HepG2 (cell line): Measurements from ENCODE around the gene ZNF488. TPM values are rescaled to one million over a fixed set of nuclear protein-coding genes. Genes with fewer than 3 reads are reported as not detected.

Source experiments
- ATAC-seq: fragments of 200-7000 bp; cut with Tn5 transposase; 3 replicates; pipeline ENCODE4 v1.9.1; 2020; ENCODE audit warnings: mild to moderate bottlenecking, moderate library complexity
- BruUV-seq: library from RNA; stranded (reverse); fragments of 400-500 nt; replicated peaks from 2 replicates; lab custom pipeline; 2021; lab: Mats Ljungman, UMichigan
- CTCF ChIA-PET: fragments of 300-600 bp; formaldehyde crosslinking; extraction: SDS; loops from one replicate; lab custom pipeline; 2021; ENCODE audit warnings: low total read pairs, inconsistent platforms, low intra/inter-chr PET ratio; lab: Yijun Ruan, JAX
- POLR2A ChIA-PET: fragments of 350-600 bp; sonication (Branson Sonifier 250); formaldehyde crosslinking; loops from one replicate; lab custom pipeline; 2020; ENCODE audit warnings: antibody characterized with exemption, inconsistent platforms; lab: Yijun Ruan, JAX
- DNase-seq: peaks from one replicate; pipeline ENCODE4 v3.0.0-alpha.2; 2015; ENCODE audit warnings: low spot score
- FAIRE-seq: peaks from 3 replicates; lab custom pipeline; 2011; peaks lifted over from hg19 to GRCh38; lab: Jason Lieb, UNC
- H2AFZ ChIP-seq: one replicate; pipeline ENCODE4 v1.6.1; 2011; ENCODE audit warnings: low read length, inconsistent platforms
- H3K27ac ChIP-seq: fragments of 300-600 bp; 3 replicates; pipeline ENCODE4 v1.8.0; 2011; ENCODE audit warnings: mixed run types, mild to moderate bottlenecking, mixed read lengths, low read length, inconsistent platforms; ENCODE audit not compliant: insufficient read depth; ENCODE audit errors: extremely low read length
- H3K27me3 ChIP-seq, 2 experiments: fragments of 200-600 bp in 1 of 2; 2 replicates in 1 of 2; 3 replicates in 1 of 2; pipeline versions ENCODE4 v1.6.0 to v1.8.0; 2011; ENCODE audit warnings: low read length in 2 of 2, mild to moderate bottlenecking in 2 of 2, moderate library complexity in 2 of 2, inconsistent platforms in 1 of 2; ENCODE audit not compliant: insufficient read depth in 2 of 2, control insufficient read depth in 1 of 2
- H3K36me3 ChIP-seq, 2 experiments: fragments of 200-600 bp in 1 of 2; replicated peaks in 1 of 2; 2 replicates in 1 of 2; 3 replicates in 1 of 2; pipeline versions ENCODE4 v1.5.1 to v1.8.0; 2011; ENCODE audit warnings: low read length in 2 of 2, inconsistent platforms in 1 of 2; ENCODE audit not compliant: insufficient read depth in 2 of 2, control insufficient read depth in 1 of 2
- H3K4me1 ChIP-seq: 2 replicates; pipeline ENCODE4 v1.5.1; 2012; ENCODE audit warnings: low read length, inconsistent platforms; ENCODE audit not compliant: insufficient read depth
- H3K4me2 ChIP-seq: 2 replicates; pipeline ENCODE4 v1.6.0; 2011; ENCODE audit warnings: low read depth, low read length, inconsistent platforms
- H3K4me3 ChIP-seq, 3 experiments: fragments of 200-600 bp in 1 of 3; sonication (generic), shearing (Covaris generic) in 1 of 3; replicated peaks in 1 of 3; 2 replicates each; pipeline ENCODE4 v1.5.1; 2011 to 2016; ENCODE audit warnings: low read length in 3 of 3, inconsistent platforms in 2 of 3, low read depth in 2 of 3, mild to moderate bottlenecking in 2 of 3, control low read depth in 1 of 3, mixed read lengths in 1 of 3; ENCODE audit not compliant: insufficient read depth in 1 of 3
- H3K79me2 ChIP-seq: one replicate; pipeline ENCODE4 v1.6.1; 2011; ENCODE audit warnings: low read length, inconsistent platforms; ENCODE audit not compliant: insufficient read depth
- H3K9ac ChIP-seq: 2 replicates; pipeline ENCODE4 v1.6.0; 2011; ENCODE audit warnings: mild to moderate bottlenecking, low read depth, low read length, inconsistent platforms; ENCODE audit not compliant: insufficient read depth
- H3K9me3 ChIP-seq: 2 replicates; pipeline ENCODE4 v1.5.1; 2012; ENCODE audit warnings: mild to moderate bottlenecking, low read length
- H4K20me1 ChIP-seq: 2 replicates; pipeline ENCODE4 v1.6.0; 2011; ENCODE audit warnings: inconsistent platforms, mild to moderate bottlenecking, low read length, moderate library complexity; ENCODE audit not compliant: insufficient read depth
- ATF2 ChIP-seq: sonication (generic); formaldehyde crosslinking; IDR thresholded peaks from 2 replicates; pipeline ENCODE4 v1.4.0; 2020; ENCODE audit warnings: missing genetic modification reagents
- CCDC6 ChIP-seq: sonication (generic); formaldehyde crosslinking; IDR thresholded peaks from 2 replicates; pipeline ENCODE4 v1.8.1; 2022; ENCODE audit warnings: mild to moderate bottlenecking, missing genetic modification reagents, moderate library complexity
- FOXA1 ChIP-seq, 2 experiments: fragments of 450-650 bp in 1 of 2; sonication (generic) in 1 of 2; formaldehyde crosslinking in 1 of 2; IDR thresholded peaks; 2 replicates each; pipeline versions ENCODE4 v1.4.0 to v1.6.1; 2016 to 2020; ENCODE audit warnings: missing genetic modification reagents in 1 of 2
- HNF4A ChIP-seq: sonication (generic); formaldehyde crosslinking; IDR thresholded peaks from 2 replicates; pipeline ENCODE4 v1.4.0; 2020; ENCODE audit warnings: missing genetic modification reagents
- JUNB ChIP-seq: sonication (generic); formaldehyde crosslinking; IDR thresholded peaks from 2 replicates; pipeline ENCODE4 v1.8.0; 2022; ENCODE audit warnings: missing genetic modification reagents, mild to moderate bottlenecking, borderline replicate concordance
- KLF15 ChIP-seq: sonication (generic); formaldehyde crosslinking; IDR thresholded peaks from 2 replicates; pipeline ENCODE4 v1.8.1; 2023; ENCODE audit warnings: borderline replicate concordance, mild to moderate bottlenecking, inconsistent platforms, missing genetic modification reagents, mixed read lengths
- KLF9 ChIP-seq: IDR thresholded peaks from 2 replicates; pipeline ENCODE4 v1.6.1; 2016; ENCODE audit warnings: low read depth
- MEIS1 ChIP-seq: sonication (generic); formaldehyde crosslinking; IDR thresholded peaks from 2 replicates; pipeline ENCODE4 v1.9.0; 2021; ENCODE audit warnings: mild to moderate bottlenecking, missing genetic modification reagents, moderate library complexity, borderline replicate concordance
- NFE2L2 ChIP-seq: fragments of 150-350 bp; IDR thresholded peaks from 2 replicates; pipeline ENCODE4 v1.6.1; 2014; ENCODE audit warnings: low read length
- RORA ChIP-seq: sonication (generic); formaldehyde crosslinking; IDR thresholded peaks from 2 replicates; pipeline ENCODE4 v1.5.0; 2020; ENCODE audit warnings: mild to moderate bottlenecking, missing genetic modification reagents, moderate library complexity
- SIX4 ChIP-seq: sonication (generic); formaldehyde crosslinking; IDR thresholded peaks from 2 replicates; pipeline ENCODE4 v1.4.0; 2020; ENCODE audit warnings: missing genetic modification reagents
- TEAD2 ChIP-seq: sonication (generic); formaldehyde crosslinking; IDR thresholded peaks from 2 replicates; pipeline ENCODE4 v1.9.0; 2021; ENCODE audit warnings: missing genetic modification reagents
- WIZ ChIP-seq: sonication (generic); formaldehyde crosslinking; IDR thresholded peaks from 2 replicates; pipeline ENCODE4 v1.5.1; 2020; ENCODE audit warnings: mild to moderate bottlenecking, missing genetic modification reagents
- ZGPAT ChIP-seq: IDR thresholded peaks from 2 replicates; pipeline ENCODE4 v1.6.1; 2016; ENCODE audit warnings: mild to moderate bottlenecking
- ZNF383 ChIP-seq: sonication (generic); formaldehyde crosslinking; IDR thresholded peaks from 2 replicates; pipeline ENCODE4 v1.4.0; 2020; ENCODE audit warnings: missing genetic modification reagents, mild to moderate bottlenecking, borderline replicate concordance
- ZNF549 ChIP-seq: sonication (generic); formaldehyde crosslinking; IDR thresholded peaks from 2 replicates; pipeline ENCODE4 v1.5.0; 2020; ENCODE audit warnings: missing genetic modification reagents
- ZNF552 ChIP-seq: sonication (generic); formaldehyde crosslinking; IDR thresholded peaks from 2 replicates; pipeline ENCODE4 v1.9.0; 2022; ENCODE audit warnings: missing genetic modification reagents, mild to moderate bottlenecking, borderline replicate concordance
- ZNF556 ChIP-seq: sonication (generic); formaldehyde crosslinking; IDR thresholded peaks from 2 replicates; pipeline ENCODE4 v1.4.0; 2020; ENCODE audit warnings: mild to moderate bottlenecking, missing genetic modification reagents, borderline replicate concordance
- ZNF672 ChIP-seq: sonication (generic); formaldehyde crosslinking; IDR thresholded peaks from 2 replicates; pipeline ENCODE4 v1.8.1; 2022; ENCODE audit warnings: missing genetic modification reagents
- ZNF800 ChIP-seq: sonication (generic); formaldehyde crosslinking; IDR thresholded peaks from 2 replicates; pipeline ENCODE4 v1.4.0; 2020; ENCODE audit warnings: missing genetic modification reagents
- WGBS: methylation state at CpG from one replicate; pipeline ENCODE4 v1.1.6; 2017; ENCODE audit warnings: low lambda C conversion rate; 5-methylcytosine and 5-hydroxymethylcytosine counted together
- in situ Hi-C: cut with HindIII; loops from 2 replicates; pipeline ENCODE4 v1.10.0; 2017; ENCODE audit warnings: low pct_unique_long_range_greater_than_20kb; ENCODE audit not compliant: extremely low pct_ligation_motif_present
- intact Hi-C: fragments of 100-400 bp; cut with micrococcal nuclease; formaldehyde crosslinking; loops from one replicate; pipeline ENCODE4 v1.10.0; 2022; ENCODE audit not compliant: unreplicated experiment
- polyA plus RNA-seq, 8 experiments: library from polyadenylated mRNA; depleted of rRNA in 3 of 8; stranded (reverse) in 7 of 8; unstranded in 1 of 8; fragments of >200 nt; fragmentation: Illumina TruSeq in 4 of 8; extraction: Trizol in 4 of 8; gene quantifications; 2 replicates each; pipeline versions ENCODE4 v1.2.1 to v1.2.3, GENCODE V29; 2011 to 2016; ENCODE audit warnings: low read depth in 4 of 8, missing spikeins in 1 of 8, mixed read lengths in 1 of 8; ENCODE audit not compliant: insufficient read depth in 1 of 8
- total RNA-seq, 5 experiments: library from RNA; depleted of rRNA; stranded (reverse); fragments of >200 nt; fragmentation: Illumina TruSeq; extraction: Trizol; gene quantifications; 2 replicates each; pipeline ENCODE4 v1.2.3, GENCODE V29; 2016; ENCODE audit warnings: low read depth in 1 of 5

Gene ZNF488
- total and polyA plus RNA-seq, 2 of the 13 experiments (the other 11 are each of a cell fraction or from before 2014, with no cell fraction given): 0.13 to 0.15 TPM

- no peak for FAIRE-seq
These were observed 26.9 kb downstream of the ZNF488 start for GRCh38 chr10:47357131-47357582.

More at GRCh38 chr10:47357131-47357582, 26.9 kb downstream of the ZNF488 start:
- Histone ChIP-seq H3K36me3 (no peaks in the 10 kb centered on the region), H3K4me1 (no peaks in the 10 kb centered on the region), H3K27me3 (peaks cover 3 to 8% of the 10 kb centered on the region in 2 experiments; a peak in 3 of 5 replicates), H2AFZ (no peak overlapping the region), H4K20me1 (no peaks in the 10 kb centered on the region), H3K4me2 (no peak overlapping the region), H3K9ac (no peak overlapping the region), H3K27ac (no peak overlapping the region), H3K4me3 (no peak overlapping the region), H3K79me2 (no peaks in the 10 kb centered on the region), H3K9me3 (no peaks in the 10 kb centered on the region)
- BruUV-seq: no TSS peak
- ChIA-PET CTCF (no interaction called here), POLR2A (no interaction called here)
- 0% methylated on average over 1 of the region's 12 CpGs for WGBS
- in situ Hi-C loops: no loop called here
- DNase-seq (no peak), ATAC-seq (no peak)
- intact Hi-C loops: no loop called here
- TF ChIP-seq ZNF800 (CRISPR knock-in tag) (no peak), NFE2L2 (no peak), MEIS1 (CRISPR knock-in tag) (no peak), KLF9 (no peak), JUNB (no peak), ZNF552 (no peak), RORA (CRISPR knock-in tag) (no peak), ZNF556 (CRISPR knock-in tag) (no peak), TEAD2 (CRISPR knock-in tag) (no peak), ZGPAT (CRISPR knock-in tag) (no peak), KLF15 (no peak), FOXA1 (IDR thresholded peaks at IDR 0.05) (no peak), FOXA1 (CRISPR knock-in tag; IDR thresholded peaks at IDR 0.05) (no peak), HNF4A (no peak), ZNF549 (no peak), ATF2 (CRISPR knock-in tag) (no peak), ZNF672 (CRISPR knock-in tag) (no peak), CCDC6 (CRISPR knock-in tag) (no peak), WIZ (no peak), ZNF383 (CRISPR knock-in tag) (no peak), SIX4 (CRISPR knock-in tag) (no peak)
